HepG2 (cell line): Measurements from ENCODE around the gene MYO7A. TPM values are rescaled to one million over a fixed set of nuclear protein-coding genes. Genes with fewer than 3 reads are reported as not detected.
A peak's percentile ranks its signal among the peaks of the same experiment; 100 is the strongest.

ENCODE experiments used
- MIER2 ChIP-seq: IDR thresholded peaks from 2 replicates; pipeline ENCODE4 v1.6.1; 2016; ENCODE audit warnings: missing biosample characterization, missing genetic modification reagents
- NR2F1 ChIP-seq, 2 experiments: fragments of 450-650 bp in 1 of 2; formaldehyde crosslinking in 1 of 2; IDR thresholded peaks; 2 replicates each; pipeline versions ENCODE4 v1.5.0 to v1.6.1; 2016 to 2020; ENCODE audit warnings: mild to moderate bottlenecking in 1 of 2, missing compliant biosample characterization in 1 of 2, missing genetic modification reagents in 1 of 2, moderate library complexity in 1 of 2
- NRL ChIP-seq: sonication (generic); formaldehyde crosslinking; IDR thresholded peaks from 2 replicates; pipeline ENCODE4 v1.5.0; 2020; ENCODE audit warnings: missing genetic modification reagents, mild to moderate bottlenecking, moderate library complexity, borderline replicate concordance
- POLR2A ChIP-seq, 2 experiments: IDR thresholded peaks; 2 replicates each; pipeline ENCODE4 v1.6.1; 2011; ENCODE audit warnings: low read depth in 2 of 2, low read length in 2 of 2, mild to moderate bottlenecking in 1 of 2, moderate library complexity in 1 of 2; ENCODE audit not compliant: insufficient read depth in 1 of 2
- POLR2AphosphoS5 ChIP-seq: IDR thresholded peaks from 2 replicates; pipeline ENCODE4 v1.6.1; 2012; ENCODE audit warnings: low read depth, low read length
- SALL1 ChIP-seq: sonication (generic); formaldehyde crosslinking; IDR thresholded peaks from 2 replicates; pipeline ENCODE4 v1.8.0; 2022; ENCODE audit warnings: mild to moderate bottlenecking, missing genetic modification reagents
- SIN3A ChIP-seq: IDR thresholded peaks from 2 replicates; pipeline ENCODE4 v1.6.1; 2011; ENCODE audit warnings: low read depth, mild to moderate bottlenecking, control low read depth, low read length, borderline replicate concordance
- SNAI1 ChIP-seq: sonication (generic); formaldehyde crosslinking; IDR thresholded peaks from 2 replicates; pipeline ENCODE4 v1.5.0; 2020; ENCODE audit warnings: mild to moderate bottlenecking, missing genetic modification reagents, borderline replicate concordance
- SP1 ChIP-seq, 2 experiments: fragments of 450-650 bp in 1 of 2; sonication (generic) in 1 of 2; formaldehyde crosslinking in 1 of 2; IDR thresholded peaks; 2 replicates each; pipeline versions ENCODE4 v1.4.0 to v1.6.1; 2016 to 2020; ENCODE audit warnings: missing genetic modification reagents in 1 of 2
- SP5 ChIP-seq: IDR thresholded peaks from 2 replicates; pipeline ENCODE4 v1.6.1; 2016; ENCODE audit warnings: low read depth, borderline replicate concordance
- STAG1 ChIP-seq: sonication (generic); formaldehyde crosslinking; IDR thresholded peaks from 2 replicates; pipeline ENCODE4 v1.4.0; 2020; ENCODE audit warnings: missing genetic modification reagents
- TBX2 ChIP-seq: sonication (generic); formaldehyde crosslinking; IDR thresholded peaks from 2 replicates; pipeline ENCODE4 v1.5.0; 2020; ENCODE audit warnings: missing genetic modification reagents, mild to moderate bottlenecking, borderline replicate concordance
- ZBTB20 ChIP-seq: sonication (generic); formaldehyde crosslinking; IDR thresholded peaks from 2 replicates; pipeline ENCODE4 v1.8.1; 2023; ENCODE audit warnings: missing genetic modification reagents, low read depth, mild to moderate bottlenecking, borderline replicate concordance
- ZFY ChIP-seq: sonication (generic); formaldehyde crosslinking; IDR thresholded peaks from 2 replicates; pipeline ENCODE4 v1.4.0; 2020; ENCODE audit warnings: missing genetic modification reagents
- ZNF292 ChIP-seq: sonication (generic); formaldehyde crosslinking; IDR thresholded peaks from 2 replicates; pipeline ENCODE4 v1.8.1; 2022; ENCODE audit warnings: mild to moderate bottlenecking, low read depth, missing genetic modification reagents, borderline replicate concordance
- polyA plus RNA-seq, 8 experiments: library from polyadenylated mRNA; depleted of rRNA in 3 of 8; stranded (reverse) in 7 of 8; unstranded in 1 of 8; fragments of >200 nt; fragmentation: Illumina TruSeq in 4 of 8; extraction: Trizol in 4 of 8; gene quantifications; 2 replicates each; pipeline versions ENCODE4 v1.2.1 to v1.2.3, GENCODE V29; 2011 to 2016; ENCODE audit warnings: low read depth in 4 of 8, missing spikeins in 1 of 8, mixed read lengths in 1 of 8; ENCODE audit not compliant: insufficient read depth in 1 of 8
- total RNA-seq, 5 experiments: library from RNA; depleted of rRNA; stranded (reverse); fragments of >200 nt; fragmentation: Illumina TruSeq; extraction: Trizol; gene quantifications; 2 replicates each; pipeline ENCODE4 v1.2.3, GENCODE V29; 2016; ENCODE audit warnings: low read depth in 1 of 5
- TF ChIP-seq, protein P1 (sequence below): sonication (generic); formaldehyde crosslinking; IDR thresholded peaks from 2 replicates; pipeline ENCODE4 v1.5.1; 2020; ENCODE audit warnings: mild to moderate bottlenecking, missing genetic modification reagents, borderline replicate concordance
- TF ChIP-seq, protein P2 (sequence below): sonication (generic); formaldehyde crosslinking; IDR thresholded peaks from 2 replicates; pipeline ENCODE4 v1.5.0; 2020; ENCODE audit warnings: missing genetic modification reagents
- TF ChIP-seq, protein P3 (sequence below): IDR thresholded peaks from 2 replicates; pipeline ENCODE4 v1.6.1; 2016; ENCODE audit warnings: low read depth

The MYO7A gene
- total and polyA plus RNA-seq, 2 of the 13 experiments (the other 11 are each of a cell fraction or from before 2014, with no cell fraction given) = 7.5 to 10.0 TPM

DNA sequence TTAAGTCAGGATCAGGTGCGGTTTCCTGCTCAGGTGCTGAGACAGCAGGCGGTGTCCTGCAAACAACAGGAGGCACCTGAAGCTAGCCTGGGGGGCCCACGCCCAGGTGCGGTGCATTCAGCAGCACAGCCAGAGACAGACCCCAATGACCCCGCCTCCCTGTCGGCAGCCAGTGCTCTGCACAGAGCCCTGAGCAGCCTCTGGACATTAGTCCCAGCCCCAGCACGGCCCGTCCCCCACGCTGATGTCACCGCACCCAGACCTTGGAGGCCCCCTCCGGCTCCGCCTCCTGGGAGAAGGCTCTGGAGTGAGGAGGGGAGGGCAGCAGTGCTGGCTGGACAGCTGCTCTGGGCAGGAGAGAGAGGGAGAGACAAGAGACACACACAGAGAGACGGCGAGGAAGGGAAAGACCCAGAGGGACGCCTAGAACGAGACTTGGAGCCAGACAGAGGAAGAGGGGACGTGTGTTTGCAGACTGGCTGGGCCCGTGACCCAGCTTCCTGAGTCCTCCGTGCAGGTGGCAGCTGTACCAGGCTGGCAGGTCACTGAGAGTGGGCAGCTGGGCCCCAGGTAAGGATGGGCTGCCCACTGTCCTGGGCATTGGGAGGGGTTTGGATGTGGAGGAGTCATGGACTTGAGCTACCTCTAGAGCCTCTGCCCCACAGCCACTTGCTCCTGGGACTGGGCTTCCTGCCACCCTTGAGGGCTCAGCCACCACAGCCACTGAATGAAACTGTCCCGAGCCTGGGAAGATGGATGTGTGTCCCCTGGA is at the start of gene MYO7A (continued):
- TF ChIP-seq, protein P1, sequence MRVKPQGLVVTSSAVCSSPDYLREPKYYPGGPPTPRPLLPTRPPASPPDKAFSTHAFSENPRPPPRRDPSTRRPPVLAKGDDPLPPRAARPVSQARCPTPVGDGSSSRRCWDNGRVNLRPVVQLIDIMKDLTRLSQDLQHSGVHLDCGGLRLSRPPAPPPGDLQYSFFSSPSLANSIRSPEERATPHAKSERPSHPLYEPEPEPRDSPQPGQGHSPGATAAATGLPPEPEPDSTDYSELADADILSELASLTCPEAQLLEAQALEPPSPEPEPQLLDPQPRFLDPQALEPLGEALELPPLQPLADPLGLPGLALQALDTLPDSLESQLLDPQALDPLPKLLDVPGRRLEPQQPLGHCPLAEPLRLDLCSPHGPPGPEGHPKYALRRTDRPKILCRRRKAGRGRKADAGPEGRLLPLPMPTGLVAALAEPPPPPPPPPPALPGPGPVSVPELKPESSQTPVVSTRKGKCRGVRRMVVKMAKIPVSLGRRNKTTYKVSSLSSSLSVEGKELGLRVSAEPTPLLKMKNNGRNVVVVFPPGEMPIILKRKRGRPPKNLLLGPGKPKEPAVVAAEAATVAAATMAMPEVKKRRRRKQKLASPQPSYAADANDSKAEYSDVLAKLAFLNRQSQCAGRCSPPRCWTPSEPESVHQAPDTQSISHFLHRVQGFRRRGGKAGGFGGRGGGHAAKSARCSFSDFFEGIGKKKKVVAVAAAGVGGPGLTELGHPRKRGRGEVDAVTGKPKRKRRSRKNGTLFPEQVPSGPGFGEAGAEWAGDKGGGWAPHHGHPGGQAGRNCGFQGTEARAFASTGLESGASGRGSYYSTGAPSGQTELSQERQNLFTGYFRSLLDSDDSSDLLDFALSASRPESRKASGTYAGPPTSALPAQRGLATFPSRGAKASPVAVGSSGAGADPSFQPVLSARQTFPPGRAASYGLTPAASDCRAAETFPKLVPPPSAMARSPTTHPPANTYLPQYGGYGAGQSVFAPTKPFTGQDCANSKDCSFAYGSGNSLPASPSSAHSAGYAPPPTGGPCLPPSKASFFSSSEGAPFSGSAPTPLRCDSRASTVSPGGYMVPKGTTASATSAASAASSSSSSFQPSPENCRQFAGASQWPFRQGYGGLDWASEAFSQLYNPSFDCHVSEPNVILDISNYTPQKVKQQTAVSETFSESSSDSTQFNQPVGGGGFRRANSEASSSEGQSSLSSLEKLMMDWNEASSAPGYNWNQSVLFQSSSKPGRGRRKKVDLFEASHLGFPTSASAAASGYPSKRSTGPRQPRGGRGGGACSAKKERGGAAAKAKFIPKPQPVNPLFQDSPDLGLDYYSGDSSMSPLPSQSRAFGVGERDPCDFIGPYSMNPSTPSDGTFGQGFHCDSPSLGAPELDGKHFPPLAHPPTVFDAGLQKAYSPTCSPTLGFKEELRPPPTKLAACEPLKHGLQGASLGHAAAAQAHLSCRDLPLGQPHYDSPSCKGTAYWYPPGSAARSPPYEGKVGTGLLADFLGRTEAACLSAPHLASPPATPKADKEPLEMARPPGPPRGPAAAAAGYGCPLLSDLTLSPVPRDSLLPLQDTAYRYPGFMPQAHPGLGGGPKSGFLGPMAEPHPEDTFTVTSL (CRISPR knock-in tag) = peak; percentile 50; the same call in 1 of the 2 replicates
- TF ChIP-seq SP1 (IDR thresholded peaks at IDR 0.05) (no peak), SP1 (CRISPR knock-in tag; IDR thresholded peaks at IDR 0.05) (peak; percentile 62), STAG1 (0 out of 2 replicates have a peak, but pooled peaks have one; percentile 7), ZNF292 (CRISPR knock-in tag) (peak; percentile 94), TBX2 (CRISPR knock-in tag) (peak; percentile 81), POLR2AphosphoS5 (peak; percentile 80), POLR2A (IDR thresholded peaks at IDR 0.05; ENCODE audit: insufficient read depth in 1 of 2, low read depth in 2 of 2, low read length in 2 of 2) (peak; percentile 24 to 79; a peak in 2 of 4 replicates), SALL1 (peak; percentile 76; the same call in 1 of the 2 replicates), SIN3A (peak; percentile 78; the same call in 1 of the 2 replicates), ZBTB20 (peak; percentile 31; the same call in 1 of the 2 replicates), NR2F1 (CRISPR knock-in tag; IDR thresholded peaks at IDR 0.05) (peak in 1 of 2 experiments; percentile 18; a peak in 1 of 4 replicates), NRL (CRISPR knock-in tag) (0 out of 2 replicates have a peak, but pooled peaks have one; percentile 9), MIER2 (0 out of 2 replicates have a peak, but pooled peaks have one; percentile 61), SP5 (CRISPR knock-in tag) (peak; percentile 97), SNAI1 (CRISPR knock-in tag) (no peak), ZFY (CRISPR knock-in tag) (peak; percentile 33; the same call in 1 of the 2 replicates)
- TF ChIP-seq, protein P2, sequence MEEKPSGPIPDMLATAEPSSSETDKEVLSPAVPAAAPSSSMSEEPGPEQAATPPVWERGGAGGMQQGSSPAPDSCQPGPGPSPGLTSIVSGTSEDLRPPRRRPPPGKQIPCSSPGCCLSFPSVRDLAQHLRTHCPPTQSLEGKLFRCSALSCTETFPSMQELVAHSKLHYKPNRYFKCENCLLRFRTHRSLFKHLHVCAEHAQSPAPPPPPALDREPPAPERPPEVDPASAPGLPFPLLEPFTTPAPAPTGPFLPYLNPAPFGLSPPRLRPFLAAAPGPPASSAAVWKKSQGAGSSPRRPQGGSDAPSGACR (CRISPR knock-in tag) = peak; percentile 89; the same call in 1 of the 2 replicates
- TF ChIP-seq, protein P3, sequence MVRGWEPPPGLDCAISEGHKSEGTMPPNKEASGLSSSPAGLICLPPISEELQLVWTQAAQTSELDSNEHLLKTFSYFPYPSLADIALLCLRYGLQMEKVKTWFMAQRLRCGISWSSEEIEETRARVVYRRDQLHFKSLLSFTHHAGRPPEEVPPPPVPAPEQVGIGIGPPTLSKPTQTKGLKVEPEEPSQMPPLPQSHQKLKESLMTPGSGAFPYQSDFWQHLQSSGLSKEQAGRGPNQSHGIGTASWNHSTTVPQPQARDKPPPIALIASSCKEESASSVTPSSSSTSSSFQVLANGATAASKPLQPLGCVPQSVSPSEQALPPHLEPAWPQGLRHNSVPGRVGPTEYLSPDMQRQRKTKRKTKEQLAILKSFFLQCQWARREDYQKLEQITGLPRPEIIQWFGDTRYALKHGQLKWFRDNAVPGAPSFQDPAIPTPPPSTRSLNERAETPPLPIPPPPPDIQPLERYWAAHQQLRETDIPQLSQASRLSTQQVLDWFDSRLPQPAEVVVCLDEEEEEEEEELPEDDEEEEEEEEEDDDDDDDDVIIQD (CRISPR knock-in tag) = peak; percentile 92; the same call in 1 of the 2 replicates
